Endothelial cell of umbilical vein (primary cell): ENCODE results near the gene BABAM2. TPM values are rescaled to one million over a fixed set of nuclear protein-coding genes. Genes with fewer than 3 reads are reported as not detected.

ENCODE experiments used
- BruUV-seq: library from RNA; stranded (reverse); fragments of 400-500 nt; replicated peaks from 2 replicates; lab custom pipeline; 2021; lab: Mats Ljungman, UMichigan
- CTCF ChIA-PET: fragments of 300-600, 350-600 bp; sonication (Branson Sonifier 250); formaldehyde crosslinking; loops from one replicate; lab custom pipeline; 2021; ENCODE audit warnings: antibody characterized with exemption, inconsistent platforms; lab: Charles Lee
- POLR2A ChIA-PET: fragments of 300-600, 350-600 bp; sonication (Branson Sonifier 250); formaldehyde crosslinking; loops from one replicate; lab custom pipeline; 2021; ENCODE audit warnings: antibody characterized with exemption, inconsistent platforms; lab: Charles Lee
- DNase-seq: peaks from one replicate; pipeline ENCODE4 v3.0.0-alpha.2; 2011; ENCODE audit warnings: low read depth, low spot score
- FAIRE-seq: peaks from 2 replicates; lab custom pipeline; 2011; peaks lifted over from hg19 to GRCh38; lab: Jason Lieb, UNC
- H2AFZ ChIP-seq: 2 replicates; pipeline ENCODE4 v1.6.0; 2012; ENCODE audit warnings: low read depth, low read length, control low read depth, inconsistent platforms
- H3K27ac ChIP-seq: 2 replicates; pipeline ENCODE4 v1.5.1; 2011; ENCODE audit warnings: low read depth, mild to moderate bottlenecking, control low read depth, low read length, moderate library complexity; ENCODE audit not compliant: insufficient read depth
- H3K27me3 ChIP-seq, 2 experiments: 2 replicates each; pipeline versions ENCODE4 v1.6.0 to v1.6.1; 2011; ENCODE audit warnings: low read length in 2 of 2, mixed read lengths in 1 of 2; ENCODE audit not compliant: control insufficient read depth in 2 of 2, insufficient read depth in 2 of 2
- H3K36me3 ChIP-seq, 2 experiments: 2 replicates in 1 of 2; 3 replicates in 1 of 2; pipeline ENCODE4 v1.5.1; 2011; ENCODE audit warnings: low read length in 2 of 2, mild to moderate bottlenecking in 1 of 2, moderate library complexity in 1 of 2; ENCODE audit not compliant: control insufficient read depth in 2 of 2, insufficient read depth in 2 of 2; ENCODE audit errors: extremely low read depth in 1 of 2
- H3K4me1 ChIP-seq: 3 replicates; pipeline ENCODE4 v1.5.1; 2011; ENCODE audit warnings: mild to moderate bottlenecking, low read length; ENCODE audit not compliant: control insufficient read depth, insufficient read depth; ENCODE audit errors: extremely low read depth
- H3K4me2 ChIP-seq: 2 replicates; pipeline ENCODE4 v1.6.1; 2011; ENCODE audit warnings: low read length, control low read depth, mixed read lengths; ENCODE audit not compliant: insufficient read depth
- H3K4me3 ChIP-seq, 3 experiments: fragments of 200-600 bp in 1 of 3; sonication (generic), shearing (Covaris generic) in 1 of 3; replicated peaks in 1 of 3; 2 replicates each; pipeline ENCODE4 v1.5.1; 2011 to 2016; ENCODE audit warnings: control low read depth in 3 of 3, low read length in 3 of 3, mild to moderate bottlenecking in 2 of 3, inconsistent platforms in 1 of 3, low read depth in 1 of 3, moderate library complexity in 1 of 3; ENCODE audit not compliant: insufficient read depth in 1 of 3
- H3K79me2 ChIP-seq: 2 replicates; pipeline ENCODE4 v1.6.0; 2012; ENCODE audit warnings: low read length, inconsistent platforms; ENCODE audit not compliant: control insufficient read depth, insufficient read depth
- H3K9ac ChIP-seq: replicated peaks from 2 replicates; pipeline ENCODE3; 2011; ENCODE audit warnings: low read length, control low read depth; ENCODE audit not compliant: insufficient read depth; ENCODE audit errors: extremely low read depth
- H3K9me1 ChIP-seq: replicated peaks from 3 replicates; pipeline ENCODE4 v1.6.0; 2011; ENCODE audit warnings: mild to moderate bottlenecking, low read length; ENCODE audit not compliant: control insufficient read depth, insufficient read depth; ENCODE audit errors: extremely low read depth
- H3K9me3 ChIP-seq: replicated peaks from 2 replicates; pipeline ENCODE4 v1.5.1; 2012; ENCODE audit warnings: low read length, inconsistent platforms; ENCODE audit not compliant: control insufficient read depth, insufficient read depth
- H4K20me1 ChIP-seq: replicated peaks from 2 replicates; pipeline ENCODE3; 2011; ENCODE audit warnings: mild to moderate bottlenecking, low read length; ENCODE audit not compliant: control insufficient read depth, insufficient read depth; ENCODE audit errors: extremely low read depth
- EZH2 ChIP-seq: IDR thresholded peaks from 2 replicates; pipeline ENCODE4 v1.6.1; 2012; ENCODE audit warnings: borderline replicate concordance, low read depth, mild to moderate bottlenecking, moderate library complexity, low read length, inconsistent platforms; ENCODE audit not compliant: severe bottlenecking
- GATA2 ChIP-seq: IDR thresholded peaks from 2 replicates; pipeline ENCODE4 v1.7.0; 2011; ENCODE audit warnings: low read depth, mild to moderate bottlenecking, moderate library complexity, mixed read lengths, low read length; ENCODE audit not compliant: insufficient read length, insufficient read depth
- JUN ChIP-seq: IDR thresholded peaks from 2 replicates; pipeline ENCODE4 v1.6.1; 2011; ENCODE audit warnings: borderline replicate concordance, low read depth; ENCODE audit not compliant: insufficient read length, insufficient read depth
- MYC ChIP-seq: IDR thresholded peaks from one replicate; pipeline ENCODE4 v1.6.1; 2011; ENCODE audit warnings: mild to moderate bottlenecking, low read depth, low read length
- dilution Hi-C: fragments of 300-500 bp; cut with MboI; formaldehyde crosslinking; loops from one replicate; pipeline ENCODE4 v1.15.0; 2019; ENCODE audit warnings: low sequenced_read_pairs; ENCODE audit not compliant: extremely low pct_ligation_motif_present
- intact Hi-C: fragments of 100-400 bp; cut with micrococcal nuclease; formaldehyde crosslinking; loops from one replicate; pipeline ENCODE4 v1.10.0; 2022
- polyA plus RNA-seq, 4 experiments: library from polyadenylated mRNA; depleted of rRNA in 3 of 4; stranded (reverse) in 3 of 4; unstranded in 1 of 4; fragments of >200 nt; gene quantifications; 2 replicates each; pipeline versions ENCODE4 v1.2.1 to v1.2.3, GENCODE V29; 2011 to 2012; ENCODE audit warnings: missing spikeins in 1 of 4
- total RNA-seq: library from RNA; stranded (reverse); gene quantifications from 2 replicates; pipeline ENCODE4 v1.2.3, GENCODE V29; 2021
- TF ChIP-seq, protein P1 (sequence below): IDR thresholded peaks from 2 replicates; pipeline ENCODE4 v1.6.1; 2011; ENCODE audit not compliant: insufficient read depth, insufficient read length
- TF ChIP-seq, protein P2 (sequence below), 2 donors: IDR thresholded peaks; 1 replicate in 1 of 2; 2 replicates in 1 of 2; pipeline ENCODE4 v1.5.1; 2011; ENCODE audit warnings: low read length in 2 of 2, mild to moderate bottlenecking in 2 of 2, moderate library complexity in 2 of 2, control low read depth in 1 of 2, inconsistent platforms in 1 of 2, low read depth in 1 of 2; ENCODE audit not compliant: insufficient read depth in 1 of 2; ENCODE audit errors: extremely low read depth in 1 of 2

BABAM2 gene
- total and polyA plus RNA-seq, 2 donors (not counting 3 experiments of a cell fraction or from before 2014, with no cell fraction given): 19.9 to 27.6 TPM

DNA sequence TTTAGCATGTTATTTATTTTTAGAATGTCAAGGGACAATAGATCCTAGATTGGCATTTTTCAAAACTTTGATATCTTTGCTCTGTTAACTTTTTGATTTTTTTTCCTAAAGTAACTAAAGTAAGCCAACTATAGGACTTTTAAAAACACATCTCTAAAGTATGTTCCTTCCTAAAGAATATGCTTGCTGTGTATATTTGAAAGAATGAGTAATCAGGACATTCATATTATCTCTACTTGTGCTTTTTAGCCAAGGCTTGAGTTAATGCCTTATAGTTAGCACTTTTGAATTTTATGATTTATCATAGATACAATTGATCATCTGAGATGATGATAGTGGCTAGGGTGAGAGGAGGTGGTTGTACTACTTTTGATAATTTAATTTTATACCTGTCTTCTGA is 93.6 kb downstream of the BABAM2 start:
- intact Hi-C loops: no loop called here

More for the DNA sequence above, 93.6 kb downstream of the BABAM2 start:
- peaks cover 18% of the 10 kb centered on the region for H3K4me1 ChIP-seq
- no peak for DNase-seq
- H3K9ac ChIP-seq: no peak overlapping the region
- no peak overlapping the region for H3K27ac ChIP-seq
- BruUV-seq: no TSS peak
- H4K20me1 ChIP-seq: no peaks in the 10 kb centered on the region
- H3K79me2 ChIP-seq: no peaks in the 10 kb centered on the region
- H3K36me3 ChIP-seq: no peaks in the 10 kb centered on the region
- H3K9me3 ChIP-seq: no peaks in the 10 kb centered on the region
- TF ChIP-seq GATA2: no peak
- no peak for TF ChIP-seq JUN
- TF ChIP-seq MYC: no peak
- TF ChIP-seq, protein P1, sequence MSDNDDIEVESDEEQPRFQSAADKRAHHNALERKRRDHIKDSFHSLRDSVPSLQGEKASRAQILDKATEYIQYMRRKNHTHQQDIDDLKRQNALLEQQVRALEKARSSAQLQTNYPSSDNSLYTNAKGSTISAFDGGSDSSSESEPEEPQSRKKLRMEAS: no peak
- TF ChIP-seq EZH2: no peak
- TF ChIP-seq, protein P2, sequence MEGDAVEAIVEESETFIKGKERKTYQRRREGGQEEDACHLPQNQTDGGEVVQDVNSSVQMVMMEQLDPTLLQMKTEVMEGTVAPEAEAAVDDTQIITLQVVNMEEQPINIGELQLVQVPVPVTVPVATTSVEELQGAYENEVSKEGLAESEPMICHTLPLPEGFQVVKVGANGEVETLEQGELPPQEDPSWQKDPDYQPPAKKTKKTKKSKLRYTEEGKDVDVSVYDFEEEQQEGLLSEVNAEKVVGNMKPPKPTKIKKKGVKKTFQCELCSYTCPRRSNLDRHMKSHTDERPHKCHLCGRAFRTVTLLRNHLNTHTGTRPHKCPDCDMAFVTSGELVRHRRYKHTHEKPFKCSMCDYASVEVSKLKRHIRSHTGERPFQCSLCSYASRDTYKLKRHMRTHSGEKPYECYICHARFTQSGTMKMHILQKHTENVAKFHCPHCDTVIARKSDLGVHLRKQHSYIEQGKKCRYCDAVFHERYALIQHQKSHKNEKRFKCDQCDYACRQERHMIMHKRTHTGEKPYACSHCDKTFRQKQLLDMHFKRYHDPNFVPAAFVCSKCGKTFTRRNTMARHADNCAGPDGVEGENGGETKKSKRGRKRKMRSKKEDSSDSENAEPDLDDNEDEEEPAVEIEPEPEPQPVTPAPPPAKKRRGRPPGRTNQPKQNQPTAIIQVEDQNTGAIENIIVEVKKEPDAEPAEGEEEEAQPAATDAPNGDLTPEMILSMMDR (IDR thresholded peaks at IDR 0.05; ENCODE audit: extremely low read depth in 1 of 2, insufficient read depth in 1 of 2, low read depth in 1 of 2, low read length in 2 of 2): no peak
- H3K9me1 ChIP-seq: no peaks in the 10 kb centered on the region
- POLR2A ChIA-PET: interaction anchor here (0.7 kb wide), 1 partner anchor 412 kb away, joined by 3 read pairs; no protein-coding TSS in a partner anchor
- dilution Hi-C loops: no loop called here
- H2AFZ ChIP-seq: no peak overlapping the region
- no peak overlapping the region for H3K4me2 ChIP-seq
- no peak overlapping the region for H3K4me3 ChIP-seq
- H3K27me3 ChIP-seq: no peaks in the 10 kb centered on the region
- CTCF ChIA-PET: no interaction called here
- FAIRE-seq: no peak
